K562 (cell line): ENCODE measurements around the gene TUT4.

ENCODE experiments used
- CBX1 ChIP-seq: sonication (generic); IDR thresholded peaks from 2 replicates; pipeline ENCODE4 v1.6.1; 2016; ENCODE audit warnings: antibody characterized with exemption, low read depth, mild to moderate bottlenecking
- JUNB ChIP-seq: fragments of 450-650 bp; formaldehyde crosslinking; conservative IDR thresholded peaks from 2 replicates; pipeline ENCODE4 v1.4.0; 2020; ENCODE audit warnings: mild to moderate bottlenecking
- RAD51 ChIP-seq: fragments of 450-650 bp; IDR thresholded peaks from 2 replicates; pipeline ENCODE4 v1.7.1; 2016; ENCODE audit warnings: low read depth, mild to moderate bottlenecking, borderline replicate concordance
- SMARCC2 ChIP-seq: fragments of 450-650 bp; IDR thresholded peaks from 2 replicates; pipeline ENCODE4 v1.6.1; 2017; ENCODE audit warnings: antibody characterized with exemption, moderate library complexity, mild to moderate bottlenecking, low read depth
- ZBTB40 ChIP-seq, 2 experiments: fragments of 450-650 bp in 1 of 2; sonication (generic) in 1 of 2; formaldehyde crosslinking in 1 of 2; IDR thresholded peaks; 2 replicates each; pipeline versions ENCODE4 v1.7.1 to v1.9.0; 2016 to 2022; ENCODE audit warnings: inconsistent platforms in 1 of 2, mild to moderate bottlenecking in 1 of 2, missing genetic modification reagents in 1 of 2
- ZNF184 ChIP-seq: sonication (generic); formaldehyde crosslinking; IDR thresholded peaks from 2 replicates; pipeline ENCODE4 v1.5.0; 2020; ENCODE audit warnings: missing genetic modification reagents
- ZNF431 ChIP-seq: sonication (generic); formaldehyde crosslinking; IDR thresholded peaks from 2 replicates; pipeline ENCODE4 v1.8.0; 2022; ENCODE audit warnings: mild to moderate bottlenecking, missing genetic modification reagents
- ZZZ3 ChIP-seq: fragments of 450-650 bp; IDR thresholded peaks from 2 replicates; pipeline ENCODE4 v1.6.1; 2016; ENCODE audit warnings: antibody characterized with exemption, mild to moderate bottlenecking, moderate library complexity
- TF ChIP-seq, protein P1 (sequence below): IDR thresholded peaks from 2 replicates; pipeline ENCODE4 v1.6.1; 2016; ENCODE audit warnings: missing genetic modification characterization, missing compliant biosample characterization

DNA sequence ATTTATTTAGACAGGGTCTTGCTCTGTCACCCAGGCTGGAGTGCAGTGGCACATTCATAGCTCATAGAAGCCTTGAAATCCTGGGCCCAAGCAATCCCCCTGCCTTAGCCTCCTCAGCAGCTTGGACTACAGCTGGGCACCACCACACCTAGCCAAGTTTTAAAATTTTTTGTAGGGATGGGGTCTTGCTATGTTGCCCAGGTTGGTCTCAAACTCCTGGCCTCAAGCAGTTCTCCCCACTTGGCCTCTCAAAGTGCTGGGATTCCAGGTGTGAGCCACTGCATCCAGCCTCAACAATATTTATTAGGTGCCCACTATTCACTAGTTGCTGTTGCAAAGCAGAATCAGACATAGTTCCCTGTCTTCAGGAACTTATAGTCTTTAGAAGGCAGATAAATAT is 35.1 kb upstream of the TUT4 start:
- TF ChIP-seq ZNF431 (CRISPR knock-in tag), result no peak
- TF ChIP-seq ZBTB40 (IDR thresholded peaks at IDR 0.05), result no peak
- no peak for TF ChIP-seq ZBTB40 (CRISPR knock-in tag; IDR thresholded peaks at IDR 0.05)
- TF ChIP-seq CBX1, result no peak
- no peak for TF ChIP-seq SMARCC2
- no peak for TF ChIP-seq ZZZ3
- TF ChIP-seq, protein P1, sequence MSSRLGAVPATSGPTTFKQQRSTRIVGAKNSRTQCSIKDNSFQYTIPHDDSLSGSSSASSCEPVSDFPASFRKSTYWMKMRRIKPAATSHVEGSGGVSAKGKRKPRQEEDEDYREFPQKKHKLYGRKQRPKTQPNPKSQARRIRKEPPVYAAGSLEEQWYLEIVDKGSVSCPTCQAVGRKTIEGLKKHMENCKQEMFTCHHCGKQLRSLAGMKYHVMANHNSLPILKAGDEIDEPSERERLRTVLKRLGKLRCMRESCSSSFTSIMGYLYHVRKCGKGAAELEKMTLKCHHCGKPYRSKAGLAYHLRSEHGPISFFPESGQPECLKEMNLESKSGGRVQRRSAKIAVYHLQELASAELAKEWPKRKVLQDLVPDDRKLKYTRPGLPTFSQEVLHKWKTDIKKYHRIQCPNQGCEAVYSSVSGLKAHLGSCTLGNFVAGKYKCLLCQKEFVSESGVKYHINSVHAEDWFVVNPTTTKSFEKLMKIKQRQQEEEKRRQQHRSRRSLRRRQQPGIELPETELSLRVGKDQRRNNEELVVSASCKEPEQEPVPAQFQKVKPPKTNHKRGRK (tag), result no peak
- no peak for TF ChIP-seq JUNB
- TF ChIP-seq RAD51, result no peak
- no peak for TF ChIP-seq ZNF184 (CRISPR knock-in tag)
